Bladder microvascular endothelial cell (primary cell): ENCODE results near the gene SNX2. TPM values are rescaled to one million over a fixed set of nuclear protein-coding genes. Genes with fewer than 3 reads are reported as not detected.

ENCODE experiments used
- total RNA-seq: library from RNA; depleted of rRNA; stranded (reverse); fragments of >200 nt; gene quantifications from 2 replicates; pipeline ENCODE4 v1.2.3, GENCODE V29; 2014

Gene SNX2, protein sequence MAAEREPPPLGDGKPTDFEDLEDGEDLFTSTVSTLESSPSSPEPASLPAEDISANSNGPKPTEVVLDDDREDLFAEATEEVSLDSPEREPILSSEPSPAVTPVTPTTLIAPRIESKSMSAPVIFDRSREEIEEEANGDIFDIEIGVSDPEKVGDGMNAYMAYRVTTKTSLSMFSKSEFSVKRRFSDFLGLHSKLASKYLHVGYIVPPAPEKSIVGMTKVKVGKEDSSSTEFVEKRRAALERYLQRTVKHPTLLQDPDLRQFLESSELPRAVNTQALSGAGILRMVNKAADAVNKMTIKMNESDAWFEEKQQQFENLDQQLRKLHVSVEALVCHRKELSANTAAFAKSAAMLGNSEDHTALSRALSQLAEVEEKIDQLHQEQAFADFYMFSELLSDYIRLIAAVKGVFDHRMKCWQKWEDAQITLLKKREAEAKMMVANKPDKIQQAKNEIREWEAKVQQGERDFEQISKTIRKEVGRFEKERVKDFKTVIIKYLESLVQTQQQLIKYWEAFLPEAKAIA
- 44.5 and 57.6 TPM in 2 replicates for total RNA-seq

DNA sequence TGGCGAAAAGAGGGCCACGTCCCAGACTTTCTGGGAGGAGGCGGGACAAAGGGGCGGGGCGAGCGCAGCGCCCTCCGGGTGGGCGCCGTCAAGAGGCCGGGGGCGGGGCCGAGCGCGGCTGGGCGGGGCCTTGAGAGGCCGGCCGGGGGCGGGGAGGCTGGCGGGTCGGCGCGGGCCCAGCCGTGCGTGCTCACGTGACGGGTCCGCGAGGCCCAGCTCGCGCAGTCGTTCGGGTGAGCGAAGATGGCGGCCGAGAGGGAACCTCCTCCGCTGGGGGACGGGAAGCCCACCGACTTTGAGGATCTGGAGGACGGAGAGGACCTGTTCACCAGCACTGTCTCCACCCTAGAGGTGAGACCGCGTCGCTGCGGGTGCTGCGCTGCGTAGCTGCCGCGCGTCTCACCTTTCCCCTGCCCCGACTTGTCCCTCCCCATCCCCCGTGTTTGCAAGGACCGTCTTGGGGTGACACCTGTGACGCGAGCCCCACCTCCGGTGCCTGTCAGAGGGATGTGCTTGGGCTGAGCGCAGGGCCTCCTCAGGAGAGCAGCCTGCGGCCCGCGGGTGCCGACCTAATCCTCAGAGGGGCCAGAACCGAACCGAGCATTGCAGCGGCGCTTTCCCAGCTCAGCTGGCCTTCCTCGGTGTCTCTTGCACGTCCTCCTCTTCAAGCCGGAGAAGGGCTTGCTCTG lies at the start of gene SNX2:
Gene SNX2 (plus strand): TSS at position 220 of the 689 bp plus-strand sequence. CDS start 24 bp downstream, at position 244.

DNA sequence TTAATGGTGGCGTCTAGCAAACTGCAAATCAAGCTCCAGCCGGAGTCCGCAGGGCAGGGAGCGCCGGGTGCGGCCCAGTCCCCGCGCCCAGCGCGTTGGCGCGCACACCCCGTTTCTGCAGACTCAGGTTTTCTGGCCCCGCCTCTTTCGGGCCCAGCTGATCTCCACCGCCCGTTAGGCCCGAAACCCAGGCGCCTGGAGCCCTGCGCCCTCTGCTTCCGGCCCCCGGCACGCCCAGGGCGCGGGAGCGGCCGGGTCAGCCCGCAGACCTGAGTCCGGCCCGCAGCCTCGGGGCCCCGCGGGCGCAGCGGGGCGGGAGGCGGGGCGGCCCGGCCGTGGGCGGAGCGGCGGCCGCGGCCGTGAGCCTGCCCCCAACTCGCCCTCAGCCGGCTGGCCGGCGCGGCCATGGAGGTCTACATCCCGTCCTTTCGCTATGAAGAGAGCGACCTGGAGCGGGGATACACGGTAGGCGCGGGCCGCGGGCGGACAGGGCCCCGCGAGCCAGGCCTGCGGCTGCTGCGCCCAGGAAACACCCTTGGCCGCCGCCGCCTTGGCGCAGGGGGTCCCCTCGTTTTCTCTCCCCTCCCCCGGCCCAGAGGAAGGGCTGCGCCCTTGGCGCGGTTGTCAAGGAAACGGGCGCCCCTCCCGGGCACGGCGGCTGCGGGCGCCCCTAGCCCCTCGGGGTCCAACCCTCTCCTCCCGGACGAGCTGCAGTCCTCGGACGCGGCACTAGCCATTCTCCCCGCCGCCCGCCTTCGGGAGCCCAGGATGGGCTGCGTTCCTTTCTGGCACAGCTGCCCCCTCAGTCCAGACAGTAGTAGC lies 70.6 kb downstream of the SNX2 start, which contains the start of gene SNX24:
Gene SNX24 (plus strand): TSS at position 385 of the 822 bp plus-strand sequence. CDS start 21 bp downstream, at position 406.

Other genes with a start within 250 kb of the SNX2 start
- gene SNX24, start 70.5 kb downstream of the SNX2 start, total RNA-seq, result 5.7 and 5.8 TPM in 2 replicates